Germinal center (tissue), 1 donor: ENCODE results near the gene BTBD9.
"Not testable (repeated sequence)": the region's sequence is repeated elsewhere in the genome, so short reads cannot be mapped to it uniquely, and the experiment has no call there.

Source experiments
- DNase-seq: peaks from one replicate; pipeline ENCODE4 v3.0.0; 2012; ENCODE audit warnings: mixed read lengths, low spot score

Gene BTBD9

GRCh38 chr6:38429546-38429945, 210.2 kb downstream of the BTBD9 start:
- no peak for DNase-seq

- DNase-seq, result peak; percentile 69
These were observed 212.1 kb downstream of the BTBD9 start for GRCh38 chr6:38427492-38428210.

- DNase-seq, result not testable (repeated sequence)
These were observed 213.8 kb downstream of the BTBD9 start for GRCh38 chr6:38425788-38426488.

GRCh38 chr6:38423746-38424145, 216.0 kb downstream of the BTBD9 start:
- DNase-seq, result no peak

- DNase-seq, result no peak
These were observed 219.5 kb downstream of the BTBD9 start for GRCh38 chr6:38420207-38420606.

- no peak for DNase-seq
These were observed 222.2 kb downstream of the BTBD9 start for GRCh38 chr6:38417521-38417920.

- DNase-seq, result no peak
These were observed 224.3 kb downstream of the BTBD9 start for GRCh38 chr6:38415231-38416005.

GRCh38 chr6:38413102-38413800, 226.5 kb downstream of the BTBD9 start:
- no peak for DNase-seq

GRCh38 chr6:38407192-38407591, 232.5 kb downstream of the BTBD9 start:
- no peak for DNase-seq

- DNase-seq, result no peak
These were observed 233.6 kb downstream of the BTBD9 start for GRCh38 chr6:38406096-38406495.

- no peak for DNase-seq
These were observed 234.7 kb downstream of the BTBD9 start for GRCh38 chr6:38404900-38405556.

- DNase-seq, result no peak
These were observed 235.4 kb downstream of the BTBD9 start for GRCh38 chr6:38404355-38404754.

GRCh38 chr6:38403548-38403947, 236.2 kb downstream of the BTBD9 start:
- no peak for DNase-seq

- no peak for DNase-seq
These were observed 239.0 kb downstream of the BTBD9 start for GRCh38 chr6:38400764-38401163.

GRCh38 chr6:38400101-38400500, 239.6 kb downstream of the BTBD9 start:
- no peak for DNase-seq

- no peak for DNase-seq
These were observed 243.5 kb downstream of the BTBD9 start for GRCh38 chr6:38396209-38396608.

GRCh38 chr6:38393986-38394385, 245.7 kb downstream of the BTBD9 start:
- no peak for DNase-seq

- no peak for DNase-seq
These were observed 247.8 kb downstream of the BTBD9 start for GRCh38 chr6:38391626-38392579.

- DNase-seq, result no peak
These were observed 248.5 kb downstream of the BTBD9 start for GRCh38 chr6:38391206-38391605.

GRCh38 chr6:38389875-38390274, 249.9 kb downstream of the BTBD9 start:
- no peak for DNase-seq

GRCh38 chr6:38387971-38388370, 251.8 kb downstream of the BTBD9 start:
- no peak for DNase-seq
